ENCODE data around the gene PRICKLE2. TPM values are rescaled to one million over a fixed set of nuclear protein-coding genes. Genes with fewer than 3 reads are reported as not detected.

PRICKLE2 gene
- total and polyA plus RNA-seq, 2 donors (not counting 3 experiments of a cell fraction or from before 2014, with no cell fraction given), result 3.0 to 7.1 TPM

DNA sequence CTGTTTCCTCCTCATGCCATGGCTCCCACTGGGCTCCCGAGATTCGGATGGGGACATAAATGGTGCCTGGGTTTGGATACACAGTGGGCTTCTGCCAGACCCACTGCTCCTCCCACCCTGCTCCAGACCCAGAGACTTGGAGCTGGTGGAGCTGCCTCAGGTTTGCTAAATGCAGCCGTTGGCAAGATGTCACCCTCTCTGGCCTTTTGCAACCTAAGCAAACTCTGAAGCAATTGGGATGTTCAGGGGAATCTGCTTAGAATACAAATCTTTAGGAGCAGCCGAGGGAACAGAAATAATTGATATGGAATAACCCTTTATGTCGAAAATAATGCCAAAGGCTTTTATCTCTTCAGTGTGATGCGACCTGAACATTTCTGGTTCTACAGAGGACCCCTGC lies 33.4 kb downstream of the PRICKLE2 start:
- H3K27me3 ChIP-seq (ENCODE audit: control insufficient read depth in 2 of 2, insufficient read depth in 2 of 2, low read length in 2 of 2), result no peaks in the 10 kb centered on the region
- ChIA-PET CTCF (no interaction called here), POLR2A (no interaction called here)
- dilution Hi-C loops (cut with MboI; ENCODE audit: extremely low pct_ligation_motif_present, low sequenced_read_pairs), result no loop called here
- no peak overlapping the region for H3K4me3 ChIP-seq (replicated peaks in 1 of 3; ENCODE audit: insufficient read depth in 1 of 3, low read depth in 1 of 3, low read length in 3 of 3)
- no peak overlapping the region for H2AFZ ChIP-seq (ENCODE audit: low read depth, low read length)
- intact Hi-C loops (cut with micrococcal nuclease), result no loop called here
- no peak overlapping the region for H3K4me2 ChIP-seq (ENCODE audit: insufficient read depth, low read length)
- no peaks in the 10 kb centered on the region for H3K36me3 ChIP-seq (ENCODE audit: control insufficient read depth in 2 of 2, extremely low read depth in 1 of 2, insufficient read depth in 2 of 2, low read length in 2 of 2)
- H3K9me1 ChIP-seq (replicated peaks; ENCODE audit: control insufficient read depth, extremely low read depth, insufficient read depth, low read length), result no peaks in the 10 kb centered on the region
- no peak overlapping the region for H3K9ac ChIP-seq (replicated peaks; ENCODE audit: extremely low read depth, insufficient read depth, low read length)
- no peak for TF ChIP-seq MYC (IDR thresholded peaks at IDR 0.05; ENCODE audit: low read depth, low read length)
- TF ChIP-seq JUN (IDR thresholded peaks at IDR 0.05; ENCODE audit: borderline replicate concordance, insufficient read depth, insufficient read length, low read depth), result no peak
- TF ChIP-seq POLR2A (IDR thresholded peaks at IDR 0.05; ENCODE audit: low read depth, low read length), result no peak
- no peak for TF ChIP-seq EZH2 (IDR thresholded peaks at IDR 0.05; ENCODE audit: borderline replicate concordance, low read depth, low read length, severe bottlenecking)
- TF ChIP-seq, protein P1, sequence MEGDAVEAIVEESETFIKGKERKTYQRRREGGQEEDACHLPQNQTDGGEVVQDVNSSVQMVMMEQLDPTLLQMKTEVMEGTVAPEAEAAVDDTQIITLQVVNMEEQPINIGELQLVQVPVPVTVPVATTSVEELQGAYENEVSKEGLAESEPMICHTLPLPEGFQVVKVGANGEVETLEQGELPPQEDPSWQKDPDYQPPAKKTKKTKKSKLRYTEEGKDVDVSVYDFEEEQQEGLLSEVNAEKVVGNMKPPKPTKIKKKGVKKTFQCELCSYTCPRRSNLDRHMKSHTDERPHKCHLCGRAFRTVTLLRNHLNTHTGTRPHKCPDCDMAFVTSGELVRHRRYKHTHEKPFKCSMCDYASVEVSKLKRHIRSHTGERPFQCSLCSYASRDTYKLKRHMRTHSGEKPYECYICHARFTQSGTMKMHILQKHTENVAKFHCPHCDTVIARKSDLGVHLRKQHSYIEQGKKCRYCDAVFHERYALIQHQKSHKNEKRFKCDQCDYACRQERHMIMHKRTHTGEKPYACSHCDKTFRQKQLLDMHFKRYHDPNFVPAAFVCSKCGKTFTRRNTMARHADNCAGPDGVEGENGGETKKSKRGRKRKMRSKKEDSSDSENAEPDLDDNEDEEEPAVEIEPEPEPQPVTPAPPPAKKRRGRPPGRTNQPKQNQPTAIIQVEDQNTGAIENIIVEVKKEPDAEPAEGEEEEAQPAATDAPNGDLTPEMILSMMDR (IDR thresholded peaks at IDR 0.05; ENCODE audit: extremely low read depth in 1 of 2, insufficient read depth in 1 of 2, low read depth in 1 of 2, low read length in 2 of 2), result no peak
- TF ChIP-seq FOS (IDR thresholded peaks at IDR 0.05; ENCODE audit: borderline replicate concordance, insufficient read depth, low read length), result no peak
- no peak for TF ChIP-seq GATA2 (IDR thresholded peaks at IDR 0.05; ENCODE audit: insufficient read depth, insufficient read length, low read depth, low read length)
- TF ChIP-seq, protein P2, sequence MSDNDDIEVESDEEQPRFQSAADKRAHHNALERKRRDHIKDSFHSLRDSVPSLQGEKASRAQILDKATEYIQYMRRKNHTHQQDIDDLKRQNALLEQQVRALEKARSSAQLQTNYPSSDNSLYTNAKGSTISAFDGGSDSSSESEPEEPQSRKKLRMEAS (IDR thresholded peaks at IDR 0.05; ENCODE audit: insufficient read depth, insufficient read length), result no peak
- no peak for TF ChIP-seq POLR2AphosphoS5 (IDR thresholded peaks at IDR 0.05; ENCODE audit: insufficient read depth, low read depth, low read length)
- DNase-seq (ENCODE audit: low read depth, low spot score) (no peak), FAIRE-seq (no peak)
- peaks cover 40% of the 10 kb centered on the region for H3K4me1 ChIP-seq (ENCODE audit: control insufficient read depth, extremely low read depth, insufficient read depth, low read length)
- no peaks in the 10 kb centered on the region for H3K79me2 ChIP-seq (ENCODE audit: control insufficient read depth, insufficient read depth, low read length)
- no peaks in the 10 kb centered on the region for H3K9me3 ChIP-seq (replicated peaks; ENCODE audit: control insufficient read depth, insufficient read depth, low read length)
- no peaks in the 10 kb centered on the region for H4K20me1 ChIP-seq (replicated peaks; ENCODE audit: control insufficient read depth, extremely low read depth, insufficient read depth, low read length)
- no TSS peak for BruUV-seq (replicated peaks)
- no peak overlapping the region for H3K27ac ChIP-seq (ENCODE audit: insufficient read depth, low read depth, low read length)
